ENCODE measurements around the gene KISS1R.
A peak's percentile ranks its signal among the peaks of the same experiment; 100 is the strongest.
"Not testable (repeated sequence)": the region's sequence is repeated elsewhere in the genome, so short reads cannot be mapped to it uniquely, and the experiment has no call there.

The KISS1R gene

GRCh38 chr19:956766-957440 is 39.8 kb downstream of the KISS1R start:
- H3K27me3 Mint-ChIP-seq = no peaks in the 10 kb centered on the region
- ATAC-seq (no peak), DNase-seq (no peak)
- H3K9me3 Mint-ChIP-seq = no peaks in the 10 kb centered on the region
- peaks cover 26% of the 10 kb centered on the region for H3K4me1 Mint-ChIP-seq
- H3K27ac Mint-ChIP-seq = no peak overlapping the region
- H3K4me3 Mint-ChIP-seq = no peak overlapping the region

- H3K27me3 Mint-ChIP-seq, ATAC-seq, H3K27ac Mint-ChIP-seq, H3K4me3 Mint-ChIP-seq, H3K9me3 Mint-ChIP-seq, DNase-seq: not testable (repeated sequence)
- H3K4me1 Mint-ChIP-seq = peaks cover 30% of the 10 kb centered on the region
These were observed 40.4 kb downstream of the KISS1R start for GRCh38 chr19:957578-957977.

- H3K9me3 Mint-ChIP-seq = no peaks in the 10 kb centered on the region
- no peaks in the 10 kb centered on the region for H3K27me3 Mint-ChIP-seq
- H3K4me1 Mint-ChIP-seq = peaks cover 15% of the 10 kb centered on the region
- no peak overlapping the region for H3K4me3 Mint-ChIP-seq
- DNase-seq (no peak), ATAC-seq (peak; percentile 58)
- no peak overlapping the region for H3K27ac Mint-ChIP-seq
These were observed 42.1 kb downstream of the KISS1R start for GRCh38 chr19:958967-959855.

- ATAC-seq (no peak), DNase-seq (no peak)
- Mint-ChIP-seq H3K27ac (no peak overlapping the region), H3K4me1 (peaks cover 10% of the 10 kb centered on the region), H3K4me3 (no peak overlapping the region), H3K9me3 (peaks cover 1 to 6% of the 10 kb centered on the region in 2 donors), H3K27me3 (no peaks in the 10 kb centered on the region)
These were observed 42.9 kb downstream of the KISS1R start for GRCh38 chr19:960020-960419.

- H3K27me3 Mint-ChIP-seq = no peaks in the 10 kb centered on the region
These were observed 43.4 kb downstream of the KISS1R start for GRCh38 chr19:960601-960938.

GRCh38 chr19:961866-962620 is 44.9 kb downstream of the KISS1R start:
- Mint-ChIP-seq H3K4me3 (no peak overlapping the region), H3K9me3 (peaks cover 4 to 10% of the 10 kb centered on the region in 2 donors), H3K27me3 (no peaks in the 10 kb centered on the region), H3K27ac (peak overlapping the region in 1 of 2 donors; percentile 5), H3K4me1 (peaks cover 10% of the 10 kb centered on the region)
- ATAC-seq (no peak), DNase-seq (no peak)

More at GRCh38 chr19:960601-960938, 43.4 kb downstream of the KISS1R start:
- ATAC-seq (no peak), DNase-seq (no peak)
- Mint-ChIP-seq H3K4me1 (peaks cover 10% of the 10 kb centered on the region), H3K9me3 (peaks cover 4 to 10% of the 10 kb centered on the region in 2 donors), H3K27ac (no peak overlapping the region), H3K4me3 (no peak overlapping the region)

GRCh38 chr19:962683-963400 is 45.7 kb downstream of the KISS1R start:
- peaks cover 4 to 10% of the 10 kb centered on the region in 2 donors for H3K9me3 Mint-ChIP-seq
- DNase-seq = no peak
- no peaks in the 10 kb centered on the region for H3K27me3 Mint-ChIP-seq
- no peak for ATAC-seq
- no peak overlapping the region for H3K27ac Mint-ChIP-seq
- no peak overlapping the region for H3K4me3 Mint-ChIP-seq
- peaks cover 10% of the 10 kb centered on the region for H3K4me1 Mint-ChIP-seq

- Mint-ChIP-seq H3K27ac (no peak overlapping the region), H3K4me3 (no peak overlapping the region), H3K4me1 (peaks cover 10% of the 10 kb centered on the region), H3K9me3 (peaks cover 4 to 10% of the 10 kb centered on the region in 2 donors), H3K27me3 (no peaks in the 10 kb centered on the region)
- DNase-seq (no peak), ATAC-seq (no peak)
These were observed 46.4 kb downstream of the KISS1R start for GRCh38 chr19:963486-963951.

- Mint-ChIP-seq H3K4me3 (no peak overlapping the region), H3K27me3 (no peaks in the 10 kb centered on the region), H3K4me1 (peaks cover 5% of the 10 kb centered on the region), H3K27ac (no peak overlapping the region), H3K9me3 (peaks cover 4 to 10% of the 10 kb centered on the region in 2 donors)
- no peak for ATAC-seq
- DNase-seq = no peak
These were observed 47.0 kb downstream of the KISS1R start for GRCh38 chr19:964116-964520.

GRCh38 chr19:964761-965694 is 47.9 kb downstream of the KISS1R start:
- H3K9me3 Mint-ChIP-seq = peaks cover 4 to 10% of the 10 kb centered on the region in 2 donors
- DNase-seq (no peak), ATAC-seq (no peak)
- no peak overlapping the region for H3K4me3 Mint-ChIP-seq
- no peaks in the 10 kb centered on the region for H3K27me3 Mint-ChIP-seq
- H3K27ac Mint-ChIP-seq = no peak overlapping the region
- H3K4me1 Mint-ChIP-seq = peaks cover 5% of the 10 kb centered on the region

- peaks cover 5% of the 10 kb centered on the region for H3K4me1 Mint-ChIP-seq
- DNase-seq (no peak), ATAC-seq (no peak)
- H3K4me3 Mint-ChIP-seq = no peak overlapping the region
- H3K27me3 Mint-ChIP-seq = no peaks in the 10 kb centered on the region
- peaks cover 9 to 17% of the 10 kb centered on the region in 2 donors for H3K9me3 Mint-ChIP-seq
- H3K27ac Mint-ChIP-seq = no peak overlapping the region
These were observed 49.5 kb downstream of the KISS1R start for GRCh38 chr19:966485-967088.

Data from stimulated activated naive CD8-positive, alpha-beta T cell treated with anti-CD3 and anti-CD28 coated beads, Interleukin-15, amount 100 ng/mL, for 72 hours (primary cell).